T-helper 1 cell treated with Interleukin-12 subunit alpha and Interleukin-12 subunit beta and Interleukin-4 antibody, amounts not matched to agents 30 μg/mL and 1 μg/mL, for 36 hours (primary cell): ENCODE measurements around the gene KLHDC4.
"Not testable (repeated sequence)": the region's sequence is repeated elsewhere in the genome, so short reads cannot be mapped to it uniquely, and the experiment has no call there.

Experiments used
- H3K27ac Mint-ChIP-seq: one replicate; pipeline ENCODE4 v1.8.0; 2021; ENCODE audit warnings: mild to moderate bottlenecking, mixed read lengths
- H3K27me3 Mint-ChIP-seq: one replicate; pipeline ENCODE4 v1.8.0; 2021; ENCODE audit warnings: low read depth, mixed read lengths
- H3K36me3 Mint-ChIP-seq: one replicate; pipeline ENCODE4 v1.8.0; 2021; ENCODE audit warnings: low read depth, mixed read lengths
- H3K4me1 Mint-ChIP-seq: one replicate; pipeline ENCODE4 v1.8.0; 2021; ENCODE audit warnings: low read depth, mixed read lengths
- H3K4me3 Mint-ChIP-seq: one replicate; pipeline ENCODE4 v1.8.0; 2021; ENCODE audit warnings: mild to moderate bottlenecking, moderate library complexity, mixed read lengths
- H3K9me3 Mint-ChIP-seq: one replicate; pipeline ENCODE4 v1.8.0; 2021; ENCODE audit warnings: mixed read lengths

KLHDC4 gene

DNA sequence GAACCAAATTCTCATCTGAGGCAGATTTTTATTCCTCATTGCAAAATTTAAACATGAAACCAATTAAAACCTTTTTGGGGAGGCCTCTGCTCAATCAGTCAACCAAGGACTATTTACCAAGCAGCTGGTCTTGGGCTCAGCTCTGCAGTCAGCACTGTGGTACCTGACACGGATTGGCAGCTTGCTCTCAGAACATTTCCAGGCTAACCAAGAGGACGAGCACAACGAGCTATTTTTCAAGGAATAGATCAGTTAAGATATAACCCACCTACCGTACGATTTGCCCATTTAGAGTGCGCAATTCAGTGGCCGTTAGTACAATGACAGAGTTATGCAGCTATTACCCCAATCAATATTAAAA is 26.4 kb upstream of the KLHDC4 start:
- Mint-ChIP-seq H3K27ac (no peak overlapping the region), H3K9me3 (no peaks in the 10 kb centered on the region), H3K36me3 (no peaks in the 10 kb centered on the region), H3K4me1 (peaks cover 1% of the 10 kb centered on the region), H3K4me3 (no peak overlapping the region), H3K27me3 (peaks cover 3% of the 10 kb centered on the region)

DNA sequence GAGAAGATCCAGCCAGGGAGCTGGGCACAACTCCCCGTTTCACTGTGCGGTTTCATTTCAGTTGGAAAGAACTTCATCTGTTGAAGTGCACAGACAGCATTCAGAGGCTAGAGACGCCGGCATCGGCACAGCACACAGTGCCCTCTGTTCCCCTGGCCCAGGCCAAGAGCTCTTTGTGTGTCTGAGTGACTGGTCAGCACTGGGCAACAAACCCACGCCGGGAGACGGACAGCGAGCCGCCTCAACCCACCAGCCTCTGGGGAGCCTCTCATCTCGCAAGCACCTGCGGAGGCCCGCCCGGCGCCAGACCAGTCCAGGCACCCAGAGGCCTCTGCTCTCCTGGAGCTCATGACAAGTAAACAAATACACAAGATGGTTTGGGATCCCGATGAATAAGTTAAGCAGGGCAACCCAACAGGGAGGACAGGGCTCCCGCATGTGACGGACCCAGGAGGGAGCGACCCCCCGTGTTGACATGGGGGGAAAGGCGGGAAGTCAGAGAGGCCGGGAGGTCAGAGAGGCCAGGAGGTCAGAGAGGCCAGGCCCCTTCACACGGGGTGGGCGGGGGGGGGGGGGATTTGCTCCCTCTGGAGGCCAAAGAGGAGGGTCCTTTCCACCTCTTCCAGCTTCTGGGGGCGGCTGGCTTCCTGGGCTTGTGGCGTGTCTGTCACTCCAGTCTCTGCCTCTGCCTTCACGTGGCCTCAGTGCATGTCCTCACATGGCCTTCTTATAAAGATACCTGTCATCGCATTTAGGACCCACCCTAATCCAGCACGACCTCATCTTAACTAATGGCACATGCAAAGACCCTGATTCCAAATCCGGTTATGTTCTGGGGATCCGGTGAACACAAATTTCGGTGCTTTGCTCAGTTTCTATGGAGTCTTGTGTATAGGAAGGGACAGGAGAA is 25.8 kb upstream of the KLHDC4 start:
- no peaks in the 10 kb centered on the region for H3K9me3 Mint-ChIP-seq
- H3K27ac Mint-ChIP-seq = no peak overlapping the region
- H3K4me1 Mint-ChIP-seq = peaks cover 1% of the 10 kb centered on the region
- no peak overlapping the region for H3K4me3 Mint-ChIP-seq
- no peaks in the 10 kb centered on the region for H3K36me3 Mint-ChIP-seq
- peaks cover 3% of the 10 kb centered on the region for H3K27me3 Mint-ChIP-seq

DNA sequence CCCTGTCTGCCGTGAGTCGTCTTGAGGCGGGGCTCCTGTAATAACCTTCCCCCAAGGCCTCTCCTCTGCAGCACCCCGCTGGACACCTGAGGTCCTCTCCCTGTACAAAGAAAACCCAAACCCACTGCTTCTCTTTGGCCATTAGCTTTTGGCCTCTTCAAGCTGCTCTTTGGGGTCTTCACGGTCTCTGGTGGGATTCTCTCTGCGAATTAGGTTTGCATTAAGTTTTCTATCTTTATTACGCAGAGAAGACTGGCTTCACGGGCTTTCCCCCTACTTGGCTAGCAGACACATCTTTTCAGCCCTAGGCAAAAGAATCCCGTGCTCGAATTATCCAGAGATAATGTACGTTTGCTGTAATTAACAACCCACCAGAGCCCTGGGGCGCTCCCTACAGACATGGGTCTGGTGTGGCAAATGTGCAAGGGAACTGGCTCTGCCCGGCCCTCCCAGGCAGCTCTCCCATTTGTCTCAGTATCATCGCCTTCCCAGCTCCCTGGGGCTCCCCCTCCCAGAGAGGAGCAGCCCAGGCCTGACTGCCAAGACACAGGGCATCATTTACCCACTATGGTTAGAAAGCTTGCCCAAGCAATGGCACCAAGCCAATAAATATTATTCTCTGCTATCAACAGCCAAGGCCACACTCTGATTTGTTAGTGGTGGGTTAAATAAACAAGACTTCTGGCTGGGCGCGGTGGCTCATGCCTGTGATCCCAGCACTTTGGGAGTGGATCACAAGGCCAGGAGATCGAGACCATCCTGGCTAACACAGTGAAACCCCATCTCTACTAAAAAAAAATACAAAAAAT is 24.7 kb upstream of the KLHDC4 start:
- no peak overlapping the region for H3K4me3 Mint-ChIP-seq
- H3K27me3 Mint-ChIP-seq = peaks cover 3% of the 10 kb centered on the region
- H3K4me1 Mint-ChIP-seq = peaks cover 1% of the 10 kb centered on the region
- no peaks in the 10 kb centered on the region for H3K36me3 Mint-ChIP-seq
- no peaks in the 10 kb centered on the region for H3K9me3 Mint-ChIP-seq
- H3K27ac Mint-ChIP-seq = no peak overlapping the region

DNA sequence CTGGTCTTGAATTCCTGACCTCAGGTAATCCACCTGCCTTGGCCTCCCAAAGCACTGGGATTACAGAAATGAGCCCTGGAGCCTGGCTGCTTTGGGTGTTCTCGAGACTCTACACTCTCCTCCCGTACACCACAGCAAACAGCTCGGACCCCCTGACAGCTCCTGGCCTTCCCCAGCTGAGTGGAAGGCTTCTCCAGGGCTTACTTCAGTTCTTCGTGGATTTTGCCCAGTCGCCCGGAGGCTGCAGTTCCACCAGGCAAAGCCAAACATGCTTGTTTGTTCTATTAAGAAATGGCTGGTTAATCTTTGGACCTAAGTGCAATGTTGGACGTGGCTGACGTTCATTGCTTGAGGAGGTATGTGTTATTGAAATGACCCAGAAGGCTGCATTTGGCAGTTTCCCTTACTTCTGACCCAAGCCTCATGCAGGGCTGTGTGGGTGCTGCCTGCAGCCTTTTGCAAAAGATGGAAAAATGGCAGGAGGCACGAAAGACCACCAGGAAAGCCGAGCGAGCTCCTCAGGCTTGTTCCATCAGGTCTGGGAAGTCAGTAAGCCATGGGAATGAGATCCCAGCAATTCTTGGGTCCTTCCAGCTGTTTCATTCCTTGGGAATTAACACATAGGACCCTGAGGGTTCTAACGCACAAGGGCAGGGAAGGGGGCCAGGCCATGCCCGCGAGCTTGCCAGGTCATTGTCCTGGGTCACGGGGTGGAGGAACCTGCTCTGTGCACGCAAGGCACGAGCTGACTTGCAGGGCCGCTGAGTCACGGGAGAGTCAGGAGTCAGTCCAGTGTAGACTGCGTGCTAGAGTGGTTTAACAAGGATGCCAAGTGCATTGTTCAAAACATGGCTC is 23.9 kb upstream of the KLHDC4 start:
- Mint-ChIP-seq H3K27me3 (peaks cover 3% of the 10 kb centered on the region), H3K36me3 (no peaks in the 10 kb centered on the region), H3K27ac (no peak overlapping the region), H3K4me3 (no peak overlapping the region), H3K9me3 (no peaks in the 10 kb centered on the region), H3K4me1 (peaks cover 2% of the 10 kb centered on the region)

DNA sequence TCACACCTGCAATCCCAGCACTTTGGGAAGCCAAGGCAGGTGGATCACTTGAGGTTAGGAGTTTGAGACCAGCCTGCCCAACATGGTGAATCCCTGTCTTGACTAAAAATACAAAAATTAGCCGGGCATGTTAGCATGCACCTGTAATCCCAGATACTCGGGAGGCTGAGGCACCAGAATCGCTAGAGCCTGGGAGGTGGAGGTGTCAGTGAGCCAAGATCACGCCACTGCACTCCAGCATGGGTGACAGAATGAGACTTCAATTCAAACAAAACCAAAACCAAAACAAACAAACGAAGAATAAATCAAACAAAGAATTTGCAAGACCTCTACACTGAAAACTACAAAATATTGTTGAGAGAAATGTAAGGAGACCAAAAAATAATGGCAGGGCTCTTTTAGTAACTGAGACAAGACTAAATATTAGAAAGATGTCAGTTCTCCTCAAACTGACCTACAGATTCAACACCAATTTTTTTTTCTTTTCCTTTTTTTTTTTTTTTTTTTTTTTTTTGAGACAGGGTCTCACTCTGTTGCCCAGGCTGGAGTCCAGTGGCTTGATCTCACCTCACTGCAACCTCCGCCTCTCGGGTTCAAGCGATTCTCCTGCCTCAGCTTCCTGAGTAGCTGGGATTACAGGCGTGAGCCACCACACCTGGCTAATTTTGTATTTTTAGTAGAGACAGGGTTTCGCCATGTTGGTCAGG is 23.1 kb upstream of the KLHDC4 start:
- not testable (repeated sequence) for H3K27ac Mint-ChIP-seq, H3K27me3 Mint-ChIP-seq, H3K9me3 Mint-ChIP-seq, H3K4me3 Mint-ChIP-seq, H3K4me1 Mint-ChIP-seq, H3K36me3 Mint-ChIP-seq

DNA sequence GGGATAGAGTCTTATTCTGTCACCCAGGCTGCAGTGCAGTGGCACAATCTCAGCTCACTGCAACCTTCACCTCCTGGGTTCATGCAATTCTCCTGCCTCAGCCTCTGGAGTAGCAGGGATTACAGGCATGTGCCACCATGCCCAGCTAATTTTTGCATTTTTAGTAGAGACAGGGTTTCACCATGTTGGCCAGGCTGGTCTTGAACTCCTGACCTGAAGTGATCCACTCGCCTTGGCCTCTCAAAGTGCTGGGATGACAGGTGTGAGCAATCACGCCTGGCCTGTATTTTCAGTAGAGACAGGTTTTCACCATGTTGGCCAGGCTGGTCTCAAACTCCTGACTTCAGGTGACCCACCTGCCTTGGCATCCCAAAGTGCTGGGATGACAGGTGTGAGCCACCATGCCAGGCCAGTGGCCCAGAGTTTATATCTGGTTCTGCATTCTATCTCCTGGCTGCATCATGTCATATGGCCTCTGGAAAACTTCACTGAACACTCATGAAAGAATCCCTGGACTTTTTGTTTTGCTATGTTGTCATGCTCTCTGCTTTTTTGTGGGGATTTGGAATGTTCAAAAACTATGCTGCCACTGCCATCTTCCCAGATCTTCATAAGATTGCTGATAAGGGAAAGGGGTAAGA is 21.8 kb upstream of the KLHDC4 start:
- not testable (repeated sequence) for H3K4me3 Mint-ChIP-seq, H3K27ac Mint-ChIP-seq, H3K36me3 Mint-ChIP-seq, H3K9me3 Mint-ChIP-seq, H3K27me3 Mint-ChIP-seq, H3K4me1 Mint-ChIP-seq

DNA sequence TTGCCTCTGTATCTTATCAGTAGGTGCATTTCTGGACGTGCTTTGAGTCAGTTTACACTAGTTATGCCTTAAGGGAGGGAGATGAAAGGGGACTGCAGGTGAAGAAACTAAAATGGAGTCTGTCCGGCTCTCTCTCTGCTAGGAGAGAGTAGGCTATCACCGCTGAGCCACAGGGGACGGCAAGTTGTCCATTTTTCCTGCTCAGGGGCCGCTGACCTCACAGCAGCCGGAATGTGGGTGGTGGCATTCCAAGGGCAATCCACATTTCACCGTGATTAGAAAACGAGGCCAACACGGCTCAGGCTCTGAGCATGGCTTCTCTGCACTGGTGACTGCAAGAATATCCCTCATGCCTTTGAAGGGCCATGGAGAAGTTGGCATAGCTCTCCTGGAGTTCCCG is 19.0 kb upstream of the KLHDC4 start:
- H3K27ac Mint-ChIP-seq = no peak overlapping the region
- H3K36me3 Mint-ChIP-seq = no peaks in the 10 kb centered on the region
- H3K4me1 Mint-ChIP-seq = peaks cover 21% of the 10 kb centered on the region
- H3K27me3 Mint-ChIP-seq = peaks cover 3% of the 10 kb centered on the region
- H3K4me3 Mint-ChIP-seq = no peak overlapping the region
- no peaks in the 10 kb centered on the region for H3K9me3 Mint-ChIP-seq

DNA sequence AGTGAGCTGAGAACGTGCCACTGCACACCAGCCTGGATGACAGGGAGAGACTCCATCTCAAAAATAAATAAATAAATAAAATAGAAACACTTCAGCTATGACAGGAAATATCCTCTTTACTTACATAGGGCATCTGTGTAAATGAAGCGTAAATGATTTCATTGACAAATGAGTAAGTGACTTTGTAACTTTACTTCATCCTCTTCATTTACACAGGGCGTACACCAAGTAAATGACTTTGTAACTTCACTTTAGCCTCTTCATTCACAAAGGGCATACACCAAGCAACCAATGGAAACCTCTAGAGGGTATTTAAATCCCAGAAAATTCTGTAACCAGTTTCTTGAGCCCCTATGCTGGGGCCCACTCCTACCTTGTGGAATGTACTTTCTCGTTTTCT is 16.2 kb upstream of the KLHDC4 start:
- peaks cover 38% of the 10 kb centered on the region for H3K4me1 Mint-ChIP-seq
- no peaks in the 10 kb centered on the region for H3K36me3 Mint-ChIP-seq
- H3K27ac Mint-ChIP-seq = no peak overlapping the region
- H3K27me3 Mint-ChIP-seq = no peaks in the 10 kb centered on the region
- H3K9me3 Mint-ChIP-seq = no peaks in the 10 kb centered on the region
- H3K4me3 Mint-ChIP-seq = no peak overlapping the region

DNA sequence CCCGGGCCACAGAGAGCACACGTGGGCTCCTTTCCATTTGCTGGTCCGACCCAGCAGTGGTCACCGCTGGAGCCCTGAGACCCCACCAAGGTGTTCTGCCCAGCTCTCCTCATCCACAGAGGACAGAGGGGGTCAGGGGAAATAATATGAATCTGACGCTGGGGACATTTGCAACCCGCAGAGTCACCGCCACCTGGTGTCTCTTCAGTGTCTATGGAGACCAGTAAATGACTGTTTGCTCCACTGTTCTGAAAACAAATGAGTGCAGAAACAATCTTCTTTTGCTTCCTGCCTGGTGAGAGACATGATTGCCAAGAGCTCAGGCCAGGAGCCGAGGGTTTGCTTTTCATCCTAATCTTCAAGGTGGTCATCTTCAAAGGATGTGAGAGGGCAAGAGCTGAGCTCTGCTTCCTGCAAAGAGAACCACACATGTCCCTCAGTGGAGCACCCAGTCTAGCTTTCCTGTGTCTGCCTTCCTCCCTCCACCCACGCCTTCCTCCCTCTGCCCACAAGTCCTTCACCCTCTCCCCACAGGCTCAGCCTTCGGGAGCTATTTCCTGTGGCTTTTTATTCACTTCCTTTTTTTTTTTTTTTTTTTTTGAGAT is 14.7 kb upstream of the KLHDC4 start:
- H3K36me3 Mint-ChIP-seq = no peaks in the 10 kb centered on the region
- peak overlapping the region; percentile 94 for H3K27ac Mint-ChIP-seq
- peak overlapping the region; percentile 70 for H3K4me3 Mint-ChIP-seq
- H3K27me3 Mint-ChIP-seq = no peaks in the 10 kb centered on the region
- H3K4me1 Mint-ChIP-seq = peaks cover 40% of the 10 kb centered on the region
- no peaks in the 10 kb centered on the region for H3K9me3 Mint-ChIP-seq

DNA sequence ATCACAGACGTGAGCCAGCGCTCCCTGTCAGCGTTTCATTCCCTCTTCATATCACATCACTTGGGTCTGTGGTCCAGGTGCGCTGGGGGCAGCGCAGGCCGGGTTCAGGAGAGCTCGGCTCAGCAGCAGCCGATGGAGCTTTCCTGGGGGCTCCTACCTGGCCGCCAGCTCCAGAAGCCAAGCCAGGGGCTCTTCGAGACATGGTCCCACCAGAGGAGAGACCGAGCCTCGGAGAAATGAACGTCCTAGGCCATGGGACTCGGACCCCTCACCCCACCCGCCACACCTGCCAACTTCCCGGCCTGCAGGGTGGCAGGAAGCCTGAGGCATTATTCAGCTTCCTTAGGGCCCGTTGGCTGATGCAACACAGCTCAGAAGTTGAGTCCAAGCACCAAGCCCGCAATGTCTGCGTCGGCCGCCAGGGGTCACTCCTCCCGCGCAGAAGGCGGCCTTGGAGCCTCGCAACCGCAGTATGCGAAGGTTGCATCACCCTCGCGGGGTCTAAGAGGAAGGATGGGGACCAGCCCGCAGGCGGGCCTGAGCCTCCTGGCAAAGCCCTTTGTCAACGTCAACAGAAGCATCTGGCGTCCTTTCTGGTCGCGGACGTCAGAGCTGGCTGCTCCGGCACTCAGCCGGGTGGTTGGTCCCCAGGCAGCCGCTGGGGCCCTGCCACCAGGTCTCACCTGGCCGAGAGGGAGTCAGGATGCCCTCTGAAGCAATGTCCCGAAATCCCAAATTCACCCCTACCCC is 13.2 kb upstream of the KLHDC4 start:
- H3K4me1 Mint-ChIP-seq = peaks cover 43% of the 10 kb centered on the region
- H3K36me3 Mint-ChIP-seq = no peaks in the 10 kb centered on the region
- peak overlapping the region; percentile 75 for H3K4me3 Mint-ChIP-seq
- H3K9me3 Mint-ChIP-seq = no peaks in the 10 kb centered on the region
- no peaks in the 10 kb centered on the region for H3K27me3 Mint-ChIP-seq
- H3K27ac Mint-ChIP-seq = peak overlapping the region; percentile 94

DNA sequence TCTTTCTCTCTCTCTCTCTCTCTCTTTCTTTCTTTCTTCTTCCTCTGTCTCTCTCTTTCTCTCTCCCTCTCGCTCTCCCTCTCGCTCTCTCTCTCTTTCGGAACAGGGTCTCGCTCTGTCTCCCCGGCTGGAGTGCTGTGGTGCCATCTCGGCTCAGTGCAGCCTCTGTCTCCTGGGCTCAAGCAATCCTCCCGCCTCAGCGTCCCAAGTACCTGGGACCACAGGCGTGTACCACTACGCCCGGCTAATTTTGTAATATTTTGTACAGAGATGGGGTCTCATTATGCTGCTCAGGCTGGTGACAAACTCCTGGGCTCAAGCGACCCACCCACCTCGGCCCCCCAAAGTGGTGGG is 12.7 kb upstream of the KLHDC4 start:
- H3K36me3 Mint-ChIP-seq = no peaks in the 10 kb centered on the region
- H3K9me3 Mint-ChIP-seq = no peaks in the 10 kb centered on the region
- peak overlapping the region; percentile 75 for H3K4me3 Mint-ChIP-seq
- H3K27ac Mint-ChIP-seq = peak overlapping the region; percentile 94
- H3K4me1 Mint-ChIP-seq = peaks cover 44% of the 10 kb centered on the region
- H3K27me3 Mint-ChIP-seq = no peaks in the 10 kb centered on the region

DNA sequence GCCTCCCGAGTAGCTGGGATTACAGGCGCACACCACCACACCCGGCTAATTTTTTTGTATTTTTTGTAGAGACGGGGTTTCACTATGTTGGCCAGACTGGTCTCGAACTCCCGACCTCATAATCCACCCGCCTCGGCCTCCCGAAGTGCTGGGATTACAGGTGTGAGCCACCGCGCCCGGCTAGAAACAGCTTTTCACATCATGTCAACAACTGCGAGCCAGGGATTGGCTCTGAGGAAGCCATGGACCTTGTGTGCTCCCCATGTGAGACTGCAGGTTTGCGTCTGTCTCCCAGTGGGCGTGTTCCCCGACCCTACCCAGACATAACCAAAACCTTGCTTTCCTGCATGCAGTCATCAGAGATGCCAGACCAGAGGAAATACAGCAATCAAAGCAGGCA is 8.1 kb upstream of the KLHDC4 start:
- not testable (repeated sequence) for H3K36me3 Mint-ChIP-seq, H3K27ac Mint-ChIP-seq, H3K4me3 Mint-ChIP-seq, H3K27me3 Mint-ChIP-seq, H3K9me3 Mint-ChIP-seq
- peaks cover 23% of the 10 kb centered on the region for H3K4me1 Mint-ChIP-seq

DNA sequence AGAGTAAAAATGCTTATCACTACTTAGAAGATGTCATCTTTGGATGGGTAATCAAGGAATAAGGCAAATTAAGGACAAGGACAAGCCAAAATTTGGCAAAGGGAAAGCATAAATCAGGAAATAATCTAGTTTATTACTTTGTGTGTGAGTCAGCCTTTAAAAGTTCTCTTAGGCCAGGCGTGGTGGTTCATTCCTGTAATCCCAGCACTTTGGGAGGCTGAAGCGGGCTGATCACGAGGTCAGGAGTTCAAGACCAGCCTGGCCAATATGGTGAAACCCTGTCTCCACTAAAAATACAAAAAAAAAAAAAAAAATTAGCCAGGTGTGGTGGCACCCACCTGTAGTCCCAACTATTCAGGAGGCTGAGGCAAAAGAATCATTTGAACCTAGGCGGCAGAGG is 1.7 kb upstream of the KLHDC4 start:
- Mint-ChIP-seq H3K4me1 (peaks cover 28% of the 10 kb centered on the region), H3K27ac (peak overlapping the region; percentile 45), H3K36me3 (peaks cover 15% of the 10 kb centered on the region), H3K4me3 (peak overlapping the region; percentile 100)
- H3K27me3 Mint-ChIP-seq, H3K9me3 Mint-ChIP-seq: not testable (repeated sequence)
